Measurements from ENCODE around the gene DHRS2. TPM values are rescaled to one million over a fixed set of nuclear protein-coding genes. Genes with fewer than 3 reads are reported as not detected.

DHRS2 gene
- total and polyA plus RNA-seq, 2 of the 4 experiments (the other 2 are of a cell fraction), result 0.12 to 0.18 TPM

- Histone ChIP-seq H3K27ac (ENCODE audit: insufficient read depth, low read length) (no peak overlapping the region), H3K4me1 (ENCODE audit: control insufficient read depth, insufficient read depth, low read length) (no peaks in the 10 kb centered on the region), H3K23ac (ENCODE audit: low read depth, low read length) (no peak overlapping the region), H3K27me3 (ENCODE audit: control insufficient read depth, insufficient read depth, low read length) (peaks cover 4% of the 10 kb centered on the region; the same call in 1 of the 2 replicates), H2BK20ac (ENCODE audit: low read depth, low read length) (no peak overlapping the region), H3K4me3 (ENCODE audit: insufficient read depth, low read depth, low read length) (no peak overlapping the region), H3K9ac (ENCODE audit: low read depth, low read length) (no peak overlapping the region), H3K4ac (ENCODE audit: low read depth, low read length) (no peak overlapping the region), H3K9me1 (ENCODE audit: insufficient read depth, low read length) (no peaks in the 10 kb centered on the region), H3K9me3 (ENCODE audit: control insufficient read depth, insufficient read depth, low read length) (no peaks in the 10 kb centered on the region), H4K5ac (ENCODE audit: low read depth, low read length) (no peak overlapping the region), H4K91ac (ENCODE audit: insufficient read depth, low read depth, low read length) (no peak overlapping the region), H3K14ac (replicated peaks; ENCODE audit: low read depth, low read length) (no peak overlapping the region), H2AK9ac (replicated peaks; ENCODE audit: low read depth, low read length, poor library complexity) (no peak overlapping the region), H3K56ac (ENCODE audit: extremely low read depth, insufficient read depth, low read length) (no peak overlapping the region), H3K18ac (ENCODE audit: low read depth, low read length) (no peak overlapping the region), H2BK5ac (ENCODE audit: low read depth, low read length, poor library complexity, severe bottlenecking) (no peak overlapping the region), H3K36me3 (ENCODE audit: control insufficient read depth, insufficient read depth, low read length) (no peaks in the 10 kb centered on the region), H2AK5ac (ENCODE audit: low read depth, low read length) (no peak overlapping the region), H3K4me2 (ENCODE audit: low read depth, low read length) (no peak overlapping the region), H4K20me1 (ENCODE audit: insufficient read depth, low read length) (no peaks in the 10 kb centered on the region), H2BK15ac (ENCODE audit: low read depth, low read length) (no peak overlapping the region), H3K79me1 (ENCODE audit: low read depth in 1 of 2, low read length in 2 of 2) (no peaks in the 10 kb centered on the region), H2AFZ (replicated peaks; ENCODE audit: low read length, poor library complexity) (no peak overlapping the region), H4K8ac (ENCODE audit: low read depth in 2 of 2, low read length in 2 of 2) (no peak overlapping the region), H2BK120ac (ENCODE audit: low read depth, low read length) (no peak overlapping the region)
- ATAC-seq (ENCODE audit: low read depth) (no peak), DNase-seq (no peak)
- ChIA-PET POLR2A (ENCODE audit: unreplicated experiment) (no interaction called here), CTCF (no interaction called here)
- dilution Hi-C loops (cut with HindIII; ENCODE audit: low sequenced_read_pairs, unreplicated experiment), result no loop called here
- intact Hi-C loops (cut with micrococcal nuclease), result no loop called here
- BruUV-seq (replicated peaks), result no TSS peak
- TF ChIP-seq NFE2L2 (IDR thresholded peaks at IDR 0.05; ENCODE audit: low read depth, low read length), result no peak
- in situ Hi-C loops (cut with MboI; ENCODE audit: low sequenced_read_pairs), result loop anchor here (10.0 kb wide), 1 partner anchor 247 kb away; no protein-coding TSS in a partner anchor
- WGBS, 2 experiments (ENCODE audit: extremely low coverage in 2 of 2, insufficient read length in 1 of 2), result 56% methylated on average over 6 of the region's 10 CpGs; no CpG with 5 or more reads in 1 of the 2 experiments
Measured at GRCh38 chr14:23657959-23658470, 21.9 kb downstream of the DHRS2 start.
